Omental fat pad (tissue), 4 donors: ENCODE measurements around the gene MYH7. TPM values are rescaled to one million over a fixed set of nuclear protein-coding genes. Genes with fewer than 3 reads are reported as not detected.

ENCODE experiments used
- ATAC-seq: fragments of 150-250 bp; one replicate; pipeline ENCODE4 v1.9.1; 2016; ENCODE audit warnings: mild to moderate bottlenecking, moderate library complexity; ENCODE audit not compliant: low FRiP score
- DNase-seq: peaks from one replicate; pipeline ENCODE4 v3.0.0-alpha.2; 2019; ENCODE audit warnings: low spot score
- total RNA-seq, 4 donors: library from RNA; depleted of rRNA; stranded (reverse); fragments of >200 nt; gene quantifications; one replicate each; pipeline ENCODE4 v1.1.0, GENCODE V29; 2016
- TF ChIP-seq, protein P1 (sequence below), 3 donors: fragments of 450-650 bp; IDR thresholded peaks; one replicate each; pipeline ENCODE4 v1.5.1; 2016 to 2017; ENCODE audit warnings: antibody characterized with exemption in 3 of 3, mild to moderate bottlenecking in 3 of 3, moderate library complexity in 2 of 3

Gene MYH7
- total RNA-seq, 4 donors from 2014 or later, result not detected

GRCh38 chr14:23375527-23376251, 59.8 kb downstream of the MYH7 start:
- ATAC-seq, result no peak
- TF ChIP-seq, protein P1, sequence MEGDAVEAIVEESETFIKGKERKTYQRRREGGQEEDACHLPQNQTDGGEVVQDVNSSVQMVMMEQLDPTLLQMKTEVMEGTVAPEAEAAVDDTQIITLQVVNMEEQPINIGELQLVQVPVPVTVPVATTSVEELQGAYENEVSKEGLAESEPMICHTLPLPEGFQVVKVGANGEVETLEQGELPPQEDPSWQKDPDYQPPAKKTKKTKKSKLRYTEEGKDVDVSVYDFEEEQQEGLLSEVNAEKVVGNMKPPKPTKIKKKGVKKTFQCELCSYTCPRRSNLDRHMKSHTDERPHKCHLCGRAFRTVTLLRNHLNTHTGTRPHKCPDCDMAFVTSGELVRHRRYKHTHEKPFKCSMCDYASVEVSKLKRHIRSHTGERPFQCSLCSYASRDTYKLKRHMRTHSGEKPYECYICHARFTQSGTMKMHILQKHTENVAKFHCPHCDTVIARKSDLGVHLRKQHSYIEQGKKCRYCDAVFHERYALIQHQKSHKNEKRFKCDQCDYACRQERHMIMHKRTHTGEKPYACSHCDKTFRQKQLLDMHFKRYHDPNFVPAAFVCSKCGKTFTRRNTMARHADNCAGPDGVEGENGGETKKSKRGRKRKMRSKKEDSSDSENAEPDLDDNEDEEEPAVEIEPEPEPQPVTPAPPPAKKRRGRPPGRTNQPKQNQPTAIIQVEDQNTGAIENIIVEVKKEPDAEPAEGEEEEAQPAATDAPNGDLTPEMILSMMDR (IDR thresholded peaks at IDR 0.05), result no peak
- no peak for DNase-seq

DNA sequence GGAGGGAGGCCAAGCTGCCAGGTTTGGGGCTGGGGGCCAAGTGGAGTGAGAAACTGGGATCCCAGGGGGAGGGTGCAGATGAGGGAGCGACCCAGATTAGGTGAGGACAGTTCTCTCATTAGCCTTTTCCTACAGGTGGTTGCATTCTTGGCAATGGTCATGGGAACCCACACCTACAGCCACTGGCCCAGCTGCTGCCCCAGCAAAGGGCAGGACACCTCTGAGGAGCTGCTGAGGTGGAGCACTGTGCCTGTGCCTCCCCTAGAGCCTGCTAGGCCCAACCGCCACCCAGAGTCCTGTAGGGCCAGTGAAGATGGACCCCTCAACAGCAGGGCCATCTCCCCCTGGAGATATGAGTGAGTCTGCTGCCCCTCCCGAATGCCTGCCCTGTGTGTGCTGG, 62.4 kb downstream of the MYH7 start:
- TF ChIP-seq, protein P1 (IDR thresholded peaks at IDR 0.05), result no peak
- ATAC-seq (no peak), DNase-seq (no peak)

GRCh38 chr14:23372509-23372908, 63.0 kb downstream of the MYH7 start, which contains the start of gene IL25:
Gene IL25 (plus strand): TSS chr14:23372809.
- DNase-seq, result no peak
- TF ChIP-seq, protein P1 (IDR thresholded peaks at IDR 0.05), result no peak
- ATAC-seq, result no peak

DNA sequence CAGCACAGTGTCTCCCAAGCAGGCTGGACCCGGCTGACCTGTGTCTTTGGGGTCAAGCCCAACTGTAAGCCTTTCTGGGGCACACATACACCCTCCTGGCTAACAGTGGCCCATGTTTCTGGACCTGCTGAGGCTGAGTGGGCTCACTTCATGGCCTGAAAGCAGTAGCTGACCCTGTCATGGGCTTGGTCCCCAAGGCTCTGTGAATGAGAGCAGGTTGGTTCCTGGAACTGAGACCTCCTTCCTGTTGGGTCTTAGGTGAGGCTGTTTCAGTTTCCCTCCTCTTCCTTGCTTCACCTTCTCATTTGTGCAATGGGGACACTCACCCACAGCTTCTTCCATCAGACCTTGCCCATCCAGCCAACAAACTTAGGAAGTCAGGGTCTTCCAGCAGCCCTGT, 63.6 kb downstream of the MYH7 start:
- ATAC-seq, result no peak
- no peak for DNase-seq
- TF ChIP-seq, protein P1 (IDR thresholded peaks at IDR 0.05), result no peak

GRCh38 chr14:23370221-23370620, 65.2 kb downstream of the MYH7 start:
- TF ChIP-seq, protein P1 (IDR thresholded peaks at IDR 0.05), result no peak
- no peak for ATAC-seq
- DNase-seq, result no peak

DNA sequence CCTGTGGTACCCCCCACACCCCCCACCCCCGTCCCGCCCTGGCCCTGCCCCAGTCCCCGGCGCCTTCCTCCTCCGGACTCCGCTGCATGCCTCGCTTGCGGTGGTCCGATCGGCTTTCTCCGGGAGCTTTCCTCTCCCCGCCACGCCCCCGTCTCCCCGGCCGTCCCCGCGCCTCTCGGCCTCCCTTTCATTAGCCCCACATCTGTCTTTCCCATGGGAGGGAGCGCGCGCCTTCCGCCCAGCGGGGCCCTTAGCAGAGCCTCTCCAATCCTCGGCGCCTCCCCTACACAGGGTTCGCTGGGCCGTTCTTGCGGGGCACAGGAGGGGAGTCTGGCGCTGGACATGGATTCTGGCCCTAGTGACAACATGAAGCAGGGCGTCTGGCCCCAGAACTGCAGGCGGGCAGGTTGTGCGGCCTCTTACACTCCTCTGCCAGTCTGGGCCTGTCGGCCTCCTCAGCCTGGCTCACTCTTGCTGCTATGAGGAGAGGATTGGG, 69.0 kb downstream of the MYH7 start:
- DNase-seq (peak; percentile 30), ATAC-seq (peak; percentile 70)
- TF ChIP-seq, protein P1 (IDR thresholded peaks at IDR 0.05), result no peak
